C4-2B (cell line): ENCODE measurements around the gene PFKFB4.
"Not testable (repeated sequence)": the region's sequence is repeated elsewhere in the genome, so short reads cannot be mapped to it uniquely, and the experiment has no call there.

Source experiments
- H3K27ac ChIP-seq: fragments of 450-650 bp; 2 replicates; pipeline ENCODE4 v1.5.1; 2017
- CTCF ChIP-seq: fragments of 450-650 bp; conservative IDR thresholded peaks from 2 replicates; pipeline ENCODE4 v1.5.1; 2017; ENCODE audit warnings: mild to moderate bottlenecking
- ZFX ChIP-seq: fragments of 450-650 bp; IDR thresholded peaks from 2 replicates; pipeline ENCODE4 v1.6.1; 2017

The PFKFB4 gene

GRCh38 chr3:48502121-48502520, 54.5 kb downstream of the PFKFB4 start:
- no peak for TF ChIP-seq ZFX
- TF ChIP-seq CTCF = no peak
- H3K27ac ChIP-seq = peak overlapping the region; percentile 99

GRCh38 chr3:48501196-48501595, 55.4 kb downstream of the PFKFB4 start:
- H3K27ac ChIP-seq = peak overlapping the region; percentile 99
- no peak for TF ChIP-seq CTCF
- no peak for TF ChIP-seq ZFX

GRCh38 chr3:48500656-48501055, 55.9 kb downstream of the PFKFB4 start:
- TF ChIP-seq CTCF (no peak), ZFX (no peak)
- peak overlapping the region; percentile 99; the same call in 1 of the 2 replicates for H3K27ac ChIP-seq

DNA sequence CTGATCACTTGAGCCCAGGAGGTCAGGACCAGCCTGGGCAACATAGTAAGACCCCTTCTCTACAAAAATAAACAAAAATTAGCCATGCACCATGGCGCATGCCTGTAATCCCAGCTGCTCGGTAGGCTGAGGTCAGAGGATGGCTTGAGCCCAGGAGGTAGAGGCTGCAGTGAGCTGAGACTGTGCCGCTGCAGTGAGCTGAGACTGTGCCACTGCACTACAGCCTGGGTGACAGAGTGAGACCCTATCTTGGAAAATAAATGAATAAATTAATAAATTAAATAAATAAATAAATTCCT, 63.5 kb downstream of the PFKFB4 start:
- H3K27ac ChIP-seq = no peak overlapping the region
- TF ChIP-seq ZFX (no peak), CTCF (no peak)

DNA sequence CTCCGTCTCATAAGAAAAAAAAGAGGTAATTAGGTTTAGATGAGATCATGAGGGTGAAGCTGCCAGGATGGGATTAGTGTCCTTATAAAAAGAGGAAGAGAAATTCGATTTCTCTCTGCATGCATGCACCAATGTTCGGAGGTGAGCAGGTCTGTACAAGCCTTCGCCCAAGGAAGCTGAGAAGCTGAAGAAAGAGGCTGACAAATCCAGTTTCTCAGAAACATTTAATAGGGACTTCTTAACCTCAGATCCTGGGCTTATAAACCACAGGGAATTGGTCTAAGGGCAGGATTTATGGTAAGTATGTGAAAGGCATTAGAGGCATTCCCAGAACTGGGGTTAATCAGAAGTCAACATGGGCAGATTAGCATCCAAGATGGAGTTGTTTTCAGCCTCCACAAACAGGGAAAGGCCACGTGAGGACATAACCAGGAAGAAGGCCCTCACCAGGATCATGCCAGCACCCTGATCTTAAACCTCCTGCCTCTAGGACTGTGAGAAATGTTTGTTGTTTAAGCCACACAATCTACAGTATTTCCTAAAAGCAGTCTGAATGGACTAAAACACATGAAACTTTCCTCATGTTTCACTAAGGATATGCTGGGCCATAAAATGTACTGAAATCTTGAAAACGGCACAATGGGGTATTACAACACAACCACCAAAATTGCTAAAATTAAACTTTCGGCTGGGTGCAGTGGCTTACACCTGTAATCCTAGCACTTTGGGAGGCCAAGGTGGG, 64.0 kb downstream of the PFKFB4 start:
- H3K27ac ChIP-seq = no peak overlapping the region
- no peak for TF ChIP-seq CTCF

GRCh38 chr3:48486952-48487351, 69.7 kb downstream of the PFKFB4 start:
- TF ChIP-seq ZFX (no peak), CTCF (no peak)

GRCh38 chr3:48482822-48483221, 73.8 kb downstream of the PFKFB4 start:
- H3K27ac ChIP-seq = not testable (repeated sequence)

More at GRCh38 chr3:48486952-48487351, 69.7 kb downstream of the PFKFB4 start:
- no peak overlapping the region for H3K27ac ChIP-seq

- not testable (repeated sequence) for H3K27ac ChIP-seq
Measured at GRCh38 chr3:48480891-48481290, 75.7 kb downstream of the PFKFB4 start.
